DND-41 (cell line): ENCODE results near the gene KCNJ13.

ENCODE experiments used
- ATAC-seq: fragments of 200-7000 bp; cut with Tn5 transposase; 3 replicates; pipeline ENCODE4 v1.9.1; 2021; ENCODE audit warnings: low read depth; ENCODE audit not compliant: insufficient read depth
- DNase-seq: peaks from one replicate; pipeline ENCODE4 v3.0.0-alpha.2; 2020
- H2AFZ ChIP-seq: 2 replicates; pipeline ENCODE4 v1.6.0; 2012; ENCODE audit warnings: low read depth, low read length
- H3K27ac ChIP-seq: 2 replicates; pipeline ENCODE4 v1.5.1; 2012; ENCODE audit warnings: low read length, inconsistent platforms
- H3K27me3 ChIP-seq: fragments of 200-600 bp; sonication (generic); 2 replicates; pipeline ENCODE4 v1.6.0; 2012; ENCODE audit warnings: low read length, mild to moderate bottlenecking, inconsistent platforms; ENCODE audit not compliant: insufficient read depth, poor library complexity
- H3K36me3 ChIP-seq: 2 replicates; pipeline ENCODE4 v1.5.1; 2012; ENCODE audit warnings: low read length, inconsistent platforms; ENCODE audit not compliant: insufficient read depth
- H3K4me1 ChIP-seq: 2 replicates; pipeline ENCODE4 v1.5.1; 2012; ENCODE audit warnings: mild to moderate bottlenecking, low read length; ENCODE audit not compliant: insufficient read depth
- H3K4me2 ChIP-seq: 2 replicates; pipeline ENCODE4 v1.6.0; 2012; ENCODE audit warnings: mild to moderate bottlenecking, moderate library complexity, low read length, inconsistent platforms; ENCODE audit not compliant: insufficient read depth
- H3K4me3 ChIP-seq, 2 experiments: fragments of 200-600 bp in 1 of 2; shearing (Covaris generic) in 1 of 2; 2 replicates each; pipeline ENCODE4 v1.5.1; 2012 to 2016; ENCODE audit warnings: inconsistent platforms in 2 of 2, low read length in 2 of 2, mild to moderate bottlenecking in 2 of 2, low read depth in 1 of 2, moderate library complexity in 1 of 2
- H3K79me2 ChIP-seq: 2 replicates; pipeline ENCODE4 v1.6.0; 2012; ENCODE audit warnings: low read length, inconsistent platforms; ENCODE audit not compliant: insufficient read depth
- H3K9ac ChIP-seq: 2 replicates; pipeline ENCODE4 v1.6.0; 2012; ENCODE audit warnings: low read depth, mild to moderate bottlenecking, inconsistent platforms, low read length, moderate library complexity
- H3K9me3 ChIP-seq: 2 replicates; pipeline ENCODE4 v1.5.1; 2012; ENCODE audit warnings: low read length, moderate library complexity, mild to moderate bottlenecking, inconsistent platforms; ENCODE audit not compliant: insufficient read depth, severe bottlenecking
- H4K20me1 ChIP-seq: 2 replicates; pipeline ENCODE4 v1.6.0; 2012; ENCODE audit warnings: low read length; ENCODE audit not compliant: insufficient read depth
- CTCF ChIP-seq: IDR thresholded peaks from 2 replicates; pipeline ENCODE4 v1.5.1; 2012; ENCODE audit warnings: borderline replicate concordance, low read length, moderate library complexity, mild to moderate bottlenecking; ENCODE audit not compliant: poor library complexity, severe bottlenecking; ENCODE audit errors: extremely low read depth
- EZH2 ChIP-seq: IDR thresholded peaks from 3 replicates; pipeline ENCODE4 v1.6.1; 2012; ENCODE audit warnings: borderline replicate concordance, low read depth, mild to moderate bottlenecking, moderate library complexity, low read length, inconsistent platforms; ENCODE audit not compliant: severe bottlenecking

Gene KCNJ13

GRCh38 chr2:232793271-232793670 lies 16.9 kb upstream of the KCNJ13 start:
- Histone ChIP-seq H3K27me3 (no peaks in the 10 kb centered on the region), H3K9ac (no peak overlapping the region), H4K20me1 (no peaks in the 10 kb centered on the region), H3K4me2 (no peak overlapping the region), H2AFZ (no peak overlapping the region), H3K36me3 (peaks cover 95% of the 10 kb centered on the region), H3K79me2 (no peaks in the 10 kb centered on the region), H3K4me1 (no peaks in the 10 kb centered on the region), H3K9me3 (no peaks in the 10 kb centered on the region), H3K4me3 (no peak overlapping the region), H3K27ac (no peak overlapping the region)
- ATAC-seq (no peak), DNase-seq (no peak)
- TF ChIP-seq EZH2 (no peak), CTCF (no peak)

DNA sequence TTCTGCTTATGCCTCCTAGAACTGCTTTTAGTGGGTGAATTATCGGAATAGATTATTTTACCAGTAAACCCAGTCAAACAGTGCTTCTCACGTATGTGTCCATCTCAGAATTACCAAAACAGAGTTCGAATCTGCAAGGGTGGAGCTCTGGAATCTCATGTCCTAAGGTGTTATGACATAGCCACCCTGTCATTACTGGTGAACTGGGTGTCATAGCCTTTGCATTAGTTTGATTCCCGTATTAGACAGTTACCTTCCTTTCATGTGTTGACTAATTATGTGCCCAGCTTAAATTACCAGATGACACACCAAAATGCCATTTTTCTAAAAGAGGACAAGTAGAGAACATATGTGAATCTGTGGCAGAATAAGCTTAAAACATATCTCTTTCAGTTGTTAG lies 15.2 kb upstream of the KCNJ13 start:
- no peaks in the 10 kb centered on the region for H3K4me1 ChIP-seq
- H4K20me1 ChIP-seq: no peaks in the 10 kb centered on the region
- H3K27me3 ChIP-seq: no peaks in the 10 kb centered on the region
- TF ChIP-seq EZH2 (no peak), CTCF (no peak)
- ATAC-seq: no peak
- H3K27ac ChIP-seq: no peak overlapping the region
- DNase-seq: no peak
- no peak overlapping the region for H2AFZ ChIP-seq
- peaks cover 94% of the 10 kb centered on the region for H3K36me3 ChIP-seq
- no peaks in the 10 kb centered on the region for H3K9me3 ChIP-seq
- H3K4me3 ChIP-seq: no peak overlapping the region
- no peak overlapping the region for H3K9ac ChIP-seq
- H3K4me2 ChIP-seq: no peak overlapping the region
- H3K79me2 ChIP-seq: no peaks in the 10 kb centered on the region

DNA sequence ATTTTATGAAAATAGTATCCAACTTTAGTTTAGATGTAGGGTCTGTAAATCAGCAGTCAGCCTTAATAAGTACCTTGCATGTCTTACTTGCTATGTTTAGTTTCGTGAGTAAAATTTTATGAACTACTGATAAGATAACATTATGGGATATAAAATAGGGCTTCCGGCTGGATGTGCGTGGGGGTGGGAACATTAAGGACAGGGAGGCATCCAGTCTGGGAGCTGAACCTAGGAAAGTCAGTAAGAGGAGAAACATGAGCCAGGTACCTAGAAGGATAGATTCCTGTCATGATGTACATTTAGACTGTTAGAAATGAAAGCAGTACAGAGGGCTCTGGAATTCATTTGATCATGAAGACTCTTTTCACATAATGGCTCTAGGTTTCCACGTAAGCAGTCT lies 12.7 kb upstream of the KCNJ13 start:
- Histone ChIP-seq H3K36me3 (peaks cover 82% of the 10 kb centered on the region), H3K27ac (no peak overlapping the region)
- ATAC-seq: no peak

More for the DNA sequence above, 12.7 kb upstream of the KCNJ13 start:
- TF ChIP-seq CTCF (no peak), EZH2 (no peak)
- Histone ChIP-seq H3K4me2 (no peak overlapping the region), H3K79me2 (no peaks in the 10 kb centered on the region; the same call in 1 of the 2 replicates), H3K4me3 (no peak overlapping the region), H3K9me3 (no peaks in the 10 kb centered on the region), H4K20me1 (no peaks in the 10 kb centered on the region), H3K4me1 (no peaks in the 10 kb centered on the region), H3K27me3 (no peaks in the 10 kb centered on the region), H3K9ac (no peak overlapping the region), H2AFZ (no peak overlapping the region)
- no peak for DNase-seq
